ENCODE data around the gene GRHL1.

Gene GRHL1

DNA sequence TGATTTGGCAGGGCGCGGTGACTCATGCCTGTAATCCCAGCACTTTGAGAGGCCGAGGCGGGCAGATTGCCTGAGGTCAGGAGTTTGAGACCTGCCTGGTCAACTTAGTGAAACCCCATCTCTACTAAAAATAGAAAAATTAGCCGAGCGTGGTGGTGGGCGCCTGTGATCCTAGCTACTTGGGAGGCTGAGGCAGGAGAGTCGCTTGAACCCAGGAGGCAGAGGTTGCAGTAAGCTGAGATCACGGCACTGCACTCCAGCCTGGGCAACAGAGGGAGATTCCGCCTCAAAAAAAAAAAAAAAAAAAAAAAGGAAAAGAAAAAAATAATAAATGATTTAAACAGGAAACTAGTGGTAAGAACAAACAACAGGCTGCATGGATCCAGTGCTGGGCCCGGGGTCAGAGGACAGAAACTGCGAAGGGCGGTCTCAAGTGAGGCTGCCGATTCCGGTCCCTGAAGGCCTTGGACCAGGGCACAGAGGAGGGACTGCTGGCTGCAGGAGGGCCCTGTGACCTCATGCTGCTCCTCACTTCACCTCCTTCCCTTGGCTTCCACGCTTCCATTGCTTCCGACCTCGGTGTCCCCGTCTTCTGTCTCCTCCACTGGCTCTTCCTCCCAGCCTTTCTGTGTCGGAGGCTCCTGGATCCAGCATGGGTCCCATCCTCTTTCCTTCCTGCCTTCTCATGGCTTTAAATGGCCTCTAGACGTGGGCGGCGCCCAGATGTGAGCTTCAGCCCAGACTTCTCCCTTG is 2.1 kb upstream of the GRHL1 start:
- DNase-seq, result no peak

DNA sequence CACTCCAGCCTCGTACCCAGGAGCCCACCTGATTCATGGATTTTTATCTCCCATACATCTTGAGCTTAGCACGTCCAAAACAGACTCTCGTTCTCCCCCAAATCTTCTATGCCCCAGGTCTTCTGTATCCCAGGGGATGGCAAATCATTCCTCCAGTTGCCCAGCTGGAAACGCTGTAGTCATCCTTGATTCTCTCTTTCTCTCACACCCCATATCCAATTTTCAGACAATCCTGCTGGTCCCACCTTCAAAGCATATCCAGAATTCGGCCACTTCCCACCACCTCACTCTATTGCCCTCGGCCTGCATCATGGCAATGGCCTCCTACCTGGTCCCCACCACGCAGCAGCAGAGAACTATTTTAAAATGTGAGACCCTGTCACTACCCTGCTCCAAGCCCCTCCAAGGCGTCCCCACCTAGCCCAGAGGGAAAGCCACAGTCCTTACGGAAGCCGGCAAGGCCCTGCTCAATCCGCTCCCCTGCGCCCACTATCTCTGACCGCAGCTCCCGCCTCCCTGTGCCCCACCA is 1.4 kb upstream of the GRHL1 start:
- DNase-seq, result no peak

DNA sequence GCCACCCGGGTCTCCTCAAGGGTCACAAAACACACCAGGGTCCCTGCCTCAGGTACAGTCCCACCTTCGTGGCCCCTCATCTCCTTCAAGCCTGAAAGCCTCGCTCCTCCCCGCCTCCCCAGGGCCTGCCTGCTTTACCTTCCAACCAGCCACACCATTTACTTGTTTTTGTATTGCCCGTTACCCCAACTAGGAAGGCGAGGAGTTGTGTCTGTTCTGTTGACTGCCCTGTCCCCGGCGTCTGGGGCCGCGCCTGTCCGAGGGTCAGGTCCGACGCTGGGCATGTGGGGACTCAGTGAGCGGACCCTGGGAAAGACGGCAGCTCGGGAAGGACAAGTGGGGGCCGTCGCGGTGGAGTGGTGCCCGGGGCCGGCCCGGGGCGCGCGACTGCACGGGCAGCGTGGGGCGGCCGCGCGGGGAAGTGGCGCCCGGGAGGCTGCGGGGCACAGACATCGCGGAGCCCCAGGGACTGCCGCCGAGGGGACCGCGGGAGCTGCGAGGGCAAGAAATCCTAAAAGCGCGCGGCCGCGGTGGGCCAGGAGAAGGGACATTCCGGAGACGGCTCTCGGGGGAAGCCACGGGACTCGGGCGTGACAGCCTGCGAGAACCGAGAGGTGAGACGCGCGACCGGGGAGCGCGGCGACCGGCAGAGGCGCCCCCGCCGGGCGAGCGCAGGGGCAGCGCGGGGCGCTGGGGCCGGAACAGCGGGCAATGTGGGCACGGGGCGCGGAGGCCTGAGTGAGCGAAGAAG is 797 bp upstream of the GRHL1 start:
- peak; percentile 16 to 34 for DNase-seq

DNA sequence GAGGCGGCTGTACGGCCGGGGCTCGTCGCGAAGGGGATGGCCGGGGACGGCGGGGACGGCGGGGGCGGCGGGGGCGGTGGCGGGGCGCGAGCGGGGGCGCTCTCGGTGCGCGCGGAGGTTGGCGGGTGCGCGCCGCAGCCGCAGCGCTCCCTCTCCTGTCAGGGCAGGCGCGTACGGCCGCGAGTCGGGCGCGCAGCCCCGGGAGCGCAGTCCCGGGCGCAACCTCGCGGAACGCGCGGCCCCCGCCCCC is 296 bp upstream of the GRHL1 start:
- no peak for DNase-seq

DNA sequence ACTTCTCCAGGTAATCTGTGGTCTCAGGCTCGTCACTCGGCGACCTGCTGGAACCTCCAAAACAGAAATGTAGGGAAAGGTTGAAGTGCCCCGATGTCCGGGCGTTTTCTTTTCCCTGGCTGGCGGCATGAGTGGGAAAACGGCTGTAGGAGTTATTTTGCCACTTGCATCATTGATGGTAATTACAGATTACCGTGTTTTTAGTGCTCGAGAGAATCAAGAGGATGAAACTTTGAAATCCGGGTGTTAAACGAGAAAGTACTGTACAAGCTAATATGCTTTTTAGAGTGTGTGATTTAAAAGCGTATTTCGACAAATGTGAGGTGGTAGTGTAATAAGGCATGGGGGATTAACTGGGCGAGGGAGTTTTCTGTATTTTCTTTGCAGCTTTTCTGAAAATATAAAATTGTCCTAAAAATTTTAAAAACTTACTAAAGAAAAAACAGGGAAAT is 819 bp downstream of the GRHL1 start:
- DNase-seq, result no peak

DNA sequence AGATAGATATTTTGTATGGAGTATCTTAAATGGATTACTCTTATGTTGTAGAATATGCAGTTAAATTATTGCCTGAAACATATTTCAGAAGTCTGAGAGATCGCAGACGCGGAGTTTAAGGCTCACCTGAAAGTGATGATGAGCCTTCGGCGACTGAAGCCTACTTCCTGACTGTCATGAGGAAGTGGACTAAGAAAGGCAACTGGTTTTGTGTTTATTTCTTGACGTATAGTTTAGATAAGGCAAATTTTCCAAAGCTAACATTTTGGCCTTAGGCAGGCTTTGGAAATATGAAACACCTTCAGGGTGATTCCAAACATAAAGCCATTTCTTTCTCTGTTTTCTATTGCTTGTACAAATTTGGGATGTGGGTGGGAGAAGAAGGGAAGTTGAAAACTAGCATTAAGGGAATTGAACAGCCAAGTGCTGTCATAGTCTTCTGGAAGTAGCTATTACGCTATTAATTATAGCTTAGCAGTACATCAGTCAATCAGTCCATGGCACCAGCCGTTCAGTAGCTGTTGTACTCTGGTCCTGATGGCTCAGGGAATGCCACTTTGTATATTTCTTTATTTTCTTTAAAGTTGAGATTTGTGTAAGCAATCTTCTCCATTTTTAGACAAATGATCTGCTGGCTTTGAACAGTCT is 1.5 kb downstream of the GRHL1 start:
- DNase-seq, result no peak

DNA sequence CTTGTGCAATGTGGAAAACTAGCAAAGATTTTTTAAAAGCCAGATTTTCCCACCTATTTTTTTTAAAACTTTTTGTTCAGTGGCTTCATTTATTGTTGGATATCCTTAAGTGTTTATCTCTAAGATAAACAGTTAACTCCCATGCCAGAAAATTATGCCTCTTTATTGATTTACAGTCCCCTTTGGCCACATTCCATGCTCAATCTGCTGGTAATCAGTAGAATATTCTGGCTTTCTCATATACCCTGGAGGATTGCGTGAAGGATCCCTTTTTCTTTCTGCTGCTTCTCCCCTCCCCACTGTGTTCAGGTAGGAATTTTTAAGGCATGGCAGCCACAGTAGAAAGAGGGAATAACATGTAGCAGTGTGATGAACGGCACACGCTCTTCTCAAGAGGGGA is 2.6 kb downstream of the GRHL1 start:
- no peak for DNase-seq

DNA sequence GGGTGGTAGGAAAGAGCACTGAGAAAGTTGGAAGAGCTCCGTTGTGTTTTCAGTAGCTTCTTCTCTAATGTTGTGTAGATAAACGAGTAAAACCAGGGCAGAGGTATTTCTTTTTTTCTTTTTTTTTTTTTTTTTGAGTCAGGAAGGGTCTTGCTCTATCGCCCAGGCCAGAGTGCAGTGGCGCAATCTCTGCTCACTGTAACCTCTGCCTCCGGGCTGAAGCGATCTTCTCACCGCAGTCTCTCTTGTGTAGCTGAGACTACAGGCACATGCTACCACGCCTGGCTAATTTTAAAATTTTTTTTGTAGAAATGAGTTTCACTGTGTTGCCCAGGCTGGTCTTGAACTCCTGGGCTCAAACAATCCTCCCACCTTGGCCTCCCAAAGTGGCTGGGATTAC is 6.6 kb downstream of the GRHL1 start:
- no peak for DNase-seq

DNA sequence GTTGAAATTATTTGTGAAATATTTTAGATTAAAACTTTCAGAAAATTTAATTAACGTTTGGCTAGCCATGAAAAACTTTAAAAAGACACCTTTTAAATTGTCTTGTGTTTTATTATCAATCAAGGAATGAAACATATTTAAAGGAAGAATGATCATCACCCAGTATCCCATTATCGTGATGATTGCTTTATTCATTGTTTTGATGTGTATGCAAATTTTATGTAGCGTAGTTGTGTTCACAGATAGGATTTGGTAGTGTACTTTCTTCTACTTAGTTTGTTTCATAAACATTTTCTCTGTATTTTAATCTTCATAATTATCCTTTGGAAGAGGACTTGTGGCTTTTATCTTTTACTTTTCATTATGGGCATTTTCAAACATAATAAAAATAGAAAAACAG is 7.8 kb downstream of the GRHL1 start:
- DNase-seq, result no peak

DNA sequence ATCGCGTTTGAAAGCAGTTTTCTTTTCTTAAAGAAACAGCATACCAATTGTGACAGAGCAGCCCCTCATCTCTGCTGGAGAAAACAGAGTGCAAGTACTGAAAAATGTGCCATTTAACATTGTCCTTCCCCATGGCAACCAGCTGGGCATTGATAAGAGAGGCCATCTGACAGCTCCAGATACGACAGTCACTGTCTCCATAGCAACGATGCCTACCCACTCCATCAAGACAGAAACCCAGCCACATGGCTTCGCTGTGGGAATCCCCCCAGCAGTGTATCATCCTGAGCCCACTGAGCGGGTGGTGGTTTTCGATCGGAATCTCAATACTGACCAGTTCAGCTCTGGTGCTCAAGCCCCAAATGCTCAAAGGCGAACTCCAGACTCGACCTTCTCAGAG is 9.5 kb downstream of the GRHL1 start:
- DNase-seq, result no peak

DNA sequence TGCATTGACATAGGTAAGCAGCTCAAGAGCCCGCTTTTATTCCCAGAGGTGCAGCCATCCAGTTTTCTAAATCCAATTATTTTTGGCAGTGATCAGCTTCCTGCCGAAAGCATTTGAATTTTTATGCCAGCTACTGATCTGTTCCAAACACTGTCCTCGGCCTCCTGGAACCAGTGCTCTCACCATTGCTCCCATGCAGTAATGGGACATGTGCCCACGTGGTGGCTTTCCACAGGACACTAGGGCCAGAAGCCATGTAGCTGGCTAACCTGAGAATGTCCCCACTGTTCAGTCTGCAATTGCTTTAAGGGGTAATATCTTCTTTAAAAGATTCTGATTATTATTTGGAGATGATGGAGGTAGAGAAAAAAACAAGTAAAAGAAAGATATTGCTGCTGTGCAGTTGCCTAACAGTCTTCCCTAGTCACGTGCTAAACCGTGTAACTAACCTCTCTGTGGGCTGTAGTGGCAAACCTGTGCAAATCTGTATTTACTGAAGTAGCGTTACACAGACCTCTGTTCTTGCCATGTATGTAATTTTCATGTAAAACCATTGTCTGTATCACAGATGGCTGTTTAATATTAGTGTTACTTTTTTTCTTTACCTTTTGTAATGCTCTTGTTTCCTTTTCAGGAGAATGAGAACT is 13.0 kb downstream of the GRHL1 start:
- DNase-seq, result no peak

DNA sequence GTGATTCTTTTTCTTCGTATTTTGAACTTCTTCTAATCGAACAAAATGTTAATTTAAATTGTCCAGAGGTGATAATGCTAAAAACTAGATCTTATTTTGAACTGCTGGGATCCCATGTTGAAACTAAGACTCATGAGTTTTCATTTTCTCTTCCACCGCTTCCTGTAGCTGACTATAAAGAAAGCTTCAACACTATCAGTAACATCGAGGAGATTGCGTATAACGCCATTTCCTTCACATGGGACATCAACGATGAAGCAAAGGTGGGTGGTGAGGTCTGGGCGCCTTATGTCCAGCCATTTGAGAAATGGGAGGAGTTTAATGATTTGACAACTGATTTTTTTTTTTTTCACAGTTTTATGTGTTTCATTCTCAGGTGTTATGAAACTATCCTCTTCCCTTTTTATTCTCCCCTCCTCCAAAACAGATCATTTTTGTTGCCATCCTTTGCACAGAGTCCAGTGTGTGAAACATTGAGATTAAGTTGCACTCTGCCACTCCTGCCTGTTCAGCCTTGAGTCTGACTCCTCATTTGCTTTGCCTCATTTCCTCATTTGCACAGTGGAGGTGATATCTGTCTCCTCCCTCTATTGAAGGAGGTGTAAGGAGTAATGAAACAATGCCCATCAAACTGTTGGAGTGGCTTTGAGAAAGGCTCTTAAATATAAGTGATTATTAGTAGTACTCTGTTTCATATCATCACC is 13.8 kb downstream of the GRHL1 start:
- no peak for DNase-seq

DNA sequence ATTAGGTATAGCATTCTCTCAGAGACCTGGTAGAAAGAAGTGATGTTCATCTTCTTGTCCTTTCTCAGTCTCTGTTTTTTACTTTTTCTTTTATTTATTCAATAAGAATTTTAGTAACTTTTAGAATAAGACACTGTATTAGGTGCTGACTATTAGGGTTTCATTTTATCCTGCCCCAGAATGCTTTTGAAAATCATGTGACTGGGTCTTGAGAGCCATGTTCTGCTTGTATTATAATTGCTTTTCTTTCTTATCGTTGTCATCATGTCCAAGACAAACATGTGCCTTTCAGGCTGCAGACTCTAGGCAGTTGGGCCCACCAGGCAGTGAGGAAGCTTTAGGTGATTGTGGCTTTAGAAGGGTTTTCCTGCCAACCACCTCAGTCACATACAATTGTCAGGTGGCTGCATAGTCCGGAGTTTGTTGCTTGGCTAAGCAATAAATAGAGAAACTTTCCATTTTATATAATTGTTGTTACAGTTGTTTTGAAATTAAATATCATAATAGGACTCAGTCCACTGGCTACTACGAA is 15.1 kb downstream of the GRHL1 start:
- DNase-seq, result no peak

DNA sequence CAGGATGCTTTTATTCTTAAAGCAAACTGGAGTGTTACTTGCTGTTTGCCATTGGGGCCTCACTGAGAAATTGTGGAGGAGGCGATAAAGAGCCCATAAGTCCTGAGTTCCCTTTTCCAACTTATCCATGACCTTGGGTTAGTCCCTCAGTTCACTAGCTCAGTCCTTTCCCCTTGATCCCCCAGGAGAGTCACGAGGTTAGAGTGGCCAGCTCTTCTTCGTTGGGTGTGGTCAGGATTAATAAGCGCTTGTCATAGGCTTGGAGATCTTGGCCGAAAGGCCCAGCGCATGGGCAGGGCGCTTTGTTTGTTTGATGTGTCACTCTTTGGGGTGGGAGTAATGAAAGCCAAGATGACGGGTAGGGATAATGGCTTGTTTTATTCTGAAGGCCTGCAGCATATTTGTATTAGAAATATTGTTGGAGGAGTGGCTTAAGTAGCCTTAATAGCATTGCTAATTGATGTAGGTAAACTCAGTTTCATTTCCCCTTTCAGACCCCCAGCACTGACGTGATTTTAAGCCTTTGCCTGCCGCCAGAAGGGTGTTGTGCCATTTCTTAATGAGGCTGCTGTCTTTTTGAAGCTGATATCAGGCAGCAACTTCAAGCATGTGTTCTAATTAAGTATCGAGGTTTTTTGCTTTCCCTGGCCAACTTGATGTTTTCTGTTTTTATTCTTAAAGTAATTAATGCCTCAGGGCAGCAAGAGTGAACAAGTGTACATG is 15.7 kb downstream of the GRHL1 start:
- no peak for DNase-seq

DNA sequence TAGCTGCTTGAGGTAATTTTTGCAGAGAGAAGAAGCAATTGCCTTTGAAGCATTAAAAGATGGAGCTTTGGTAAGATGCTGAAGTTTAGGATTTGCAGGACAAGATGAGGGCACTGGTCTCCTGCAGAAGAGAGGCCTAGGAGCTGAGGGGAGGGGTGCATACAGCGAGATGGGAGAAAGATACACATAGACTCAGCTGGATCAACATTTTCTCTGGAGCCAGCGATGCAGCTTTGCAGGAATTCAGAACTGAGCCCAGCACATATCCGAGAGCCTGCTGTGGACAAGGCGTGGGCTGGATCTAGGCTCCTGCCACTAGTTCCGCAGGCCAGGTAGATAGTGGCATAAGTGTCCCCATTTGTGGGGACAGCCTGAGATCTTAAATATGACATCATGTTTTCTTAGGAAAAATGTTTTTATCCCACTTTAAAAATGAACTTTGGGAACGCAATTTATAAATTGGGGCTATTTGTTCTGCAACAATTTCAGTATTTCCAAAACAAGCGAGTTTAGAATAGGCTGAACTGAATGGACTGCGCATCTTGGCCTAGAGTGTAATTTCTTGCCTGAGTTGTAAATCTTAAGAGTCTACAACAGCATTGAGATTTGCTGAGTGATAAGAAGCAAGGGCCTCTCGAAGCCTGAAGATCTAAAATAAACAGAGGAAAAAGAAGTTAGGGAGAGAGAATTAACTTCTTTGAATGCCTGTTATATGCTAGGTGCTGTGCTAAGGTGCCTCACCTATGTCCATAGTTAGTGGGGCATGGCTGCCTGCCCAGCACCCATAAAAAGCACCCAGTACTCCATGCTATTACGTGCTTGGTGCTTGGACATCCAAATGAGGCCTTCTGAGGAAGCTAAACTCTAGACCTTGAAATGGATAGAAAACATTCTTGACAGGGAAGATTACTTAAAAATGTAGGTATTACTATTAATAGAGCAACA is 17.3 kb downstream of the GRHL1 start:
- DNase-seq, result no peak

DNA sequence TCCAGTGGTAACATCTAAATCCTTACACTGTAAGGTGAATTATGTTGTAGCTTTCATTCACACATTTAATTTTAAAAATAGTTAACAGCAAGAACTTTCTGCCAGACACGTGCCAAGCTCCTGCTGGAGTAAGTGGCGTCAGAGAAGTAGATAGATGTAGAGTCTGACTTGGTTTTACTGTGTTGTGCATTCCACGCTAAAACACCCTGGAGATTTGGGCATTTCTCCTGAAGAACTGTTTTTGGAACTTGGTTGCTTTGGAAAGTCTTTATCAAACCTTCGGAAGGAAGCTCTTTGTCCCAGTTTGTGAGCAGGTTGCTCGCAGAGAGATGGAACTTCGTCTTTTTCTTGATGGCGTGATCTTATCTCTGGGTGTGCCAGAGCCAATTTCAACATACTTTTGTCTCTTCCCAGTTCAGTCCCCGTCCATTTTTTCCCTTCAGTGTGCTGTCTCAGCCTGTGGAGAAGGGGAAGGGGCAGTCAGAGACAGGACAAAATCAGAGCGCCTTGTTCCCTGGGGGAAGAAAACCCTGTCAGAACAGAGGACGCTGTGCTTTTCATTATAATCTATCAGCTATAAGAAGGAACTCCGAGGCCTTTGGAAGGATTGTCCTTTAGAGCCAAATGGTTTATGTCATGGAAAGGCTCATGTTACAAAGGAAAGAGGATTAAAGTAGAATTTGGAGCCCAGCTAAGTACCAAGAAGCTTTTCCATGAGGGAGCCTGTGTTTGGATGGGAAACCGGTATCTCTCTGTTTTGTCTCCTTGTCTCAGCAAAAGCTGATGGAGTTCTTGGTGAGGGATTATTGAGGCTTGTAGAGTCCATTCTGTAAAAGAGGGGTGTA is 18.9 kb downstream of the GRHL1 start:
- DNase-seq, result no peak

DNA sequence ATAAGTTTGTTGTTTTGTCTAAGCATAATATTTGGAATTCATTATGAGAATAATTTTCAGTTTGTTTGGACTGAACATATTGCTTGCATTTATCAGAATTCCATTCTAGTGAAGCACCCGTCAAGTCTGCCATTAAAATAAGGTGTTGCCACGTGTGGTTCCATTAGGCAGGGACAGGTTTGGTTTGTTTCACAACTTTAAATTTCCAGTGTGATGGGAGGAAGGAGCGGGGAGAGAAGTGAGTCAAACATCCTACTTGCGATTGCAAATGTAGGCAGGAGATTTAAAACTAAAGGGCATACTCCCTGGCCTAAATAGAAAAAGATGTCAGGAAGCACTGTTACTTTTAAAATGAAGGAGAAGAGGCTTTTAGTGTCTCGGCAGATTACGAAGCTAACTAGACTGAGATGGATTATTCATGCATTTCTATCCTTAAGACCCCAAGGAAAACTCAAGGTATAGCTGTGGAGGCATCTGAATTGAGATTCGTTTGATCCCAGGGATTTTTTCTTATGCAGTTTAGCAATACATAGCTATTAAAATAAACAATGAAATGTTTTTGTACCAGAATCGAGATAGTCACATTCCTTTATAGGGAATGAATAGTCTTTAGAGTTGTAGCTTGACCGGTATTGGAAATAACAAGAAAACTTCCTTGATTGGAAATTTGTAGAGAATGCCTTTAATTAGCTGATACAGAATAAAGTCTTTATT is 19.8 kb downstream of the GRHL1 start:
- no peak for DNase-seq

DNA sequence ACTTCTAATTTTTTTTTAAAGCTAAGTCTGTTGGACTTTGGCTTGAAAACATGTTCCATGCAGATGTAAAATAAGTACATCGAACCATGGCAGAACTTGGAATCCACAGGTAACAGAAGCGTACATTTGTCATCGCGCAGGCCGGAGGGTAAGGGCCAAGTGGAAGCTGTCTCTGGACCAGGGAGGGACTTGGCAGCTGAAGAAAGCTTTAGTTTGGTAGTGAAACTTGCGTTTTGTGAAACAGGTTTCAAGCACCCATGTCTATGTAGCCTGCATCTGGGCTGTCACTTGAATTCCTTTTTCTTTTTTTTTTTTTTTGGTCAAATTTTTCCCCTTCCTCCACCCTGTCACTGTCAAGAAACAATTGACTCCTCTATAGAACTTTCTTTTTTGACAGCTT is 20.4 kb downstream of the GRHL1 start:
- DNase-seq, result no peak
